HepG2 (cell line): ENCODE data around the gene MEPCE. TPM values are rescaled to one million over a fixed set of nuclear protein-coding genes. Genes with fewer than 3 reads are reported as not detected.

Experiments used
- ASH2L ChIP-seq: fragments of 300-600, 200-600 bp; sonication (generic); IDR thresholded peaks from 2 replicates; pipeline ENCODE4 v1.7.0; 2017; ENCODE audit warnings: low read depth, mild to moderate bottlenecking, moderate library complexity, mixed read lengths, low read length; ENCODE audit not compliant: insufficient read length
- IRF9 ChIP-seq: sonication (generic); formaldehyde crosslinking; IDR thresholded peaks from 2 replicates; pipeline ENCODE4 v1.8.0; 2022; ENCODE audit warnings: missing genetic modification reagents, mild to moderate bottlenecking, borderline replicate concordance
- LCORL ChIP-seq, 2 experiments: fragments of 450-650 bp in 1 of 2; sonication (generic) in 1 of 2; formaldehyde crosslinking in 1 of 2; IDR thresholded peaks; 2 replicates each; pipeline versions ENCODE4 v1.5.0 to v1.6.1; 2017 to 2020; ENCODE audit warnings: antibody characterized with exemption in 1 of 2, missing genetic modification reagents in 1 of 2
- NR1H2 ChIP-seq: sonication (generic); formaldehyde crosslinking; IDR thresholded peaks from 2 replicates; pipeline ENCODE4 v1.8.1; 2022; ENCODE audit warnings: low read depth, missing genetic modification reagents, borderline replicate concordance
- SNAPC4 ChIP-seq: sonication (generic); formaldehyde crosslinking; IDR thresholded peaks from 2 replicates; pipeline ENCODE4 v1.4.0; 2020; ENCODE audit warnings: mild to moderate bottlenecking, missing genetic modification reagents
- THAP11 ChIP-seq: IDR thresholded peaks from 2 replicates; pipeline ENCODE4 v1.6.1; 2016; ENCODE audit warnings: missing biosample characterization, missing genetic modification reagents
- ZBTB34 ChIP-seq: sonication (generic); formaldehyde crosslinking; IDR thresholded peaks from 2 replicates; pipeline ENCODE4 v1.8.0; 2022; ENCODE audit warnings: mild to moderate bottlenecking, missing genetic modification reagents
- ZFP36 ChIP-seq: fragments of 150-350 bp; IDR thresholded peaks from 2 replicates; pipeline ENCODE4 v1.6.1; 2018; ENCODE audit warnings: borderline replicate concordance, low read length, low read depth; ENCODE audit not compliant: partially characterized antibody
- ZNF207 ChIP-seq: fragments of 450-650 bp; IDR thresholded peaks from 2 replicates; pipeline ENCODE4 v1.6.1; 2016; ENCODE audit warnings: antibody characterized with exemption, borderline replicate concordance
- ZNF574 ChIP-seq: sonication (generic); formaldehyde crosslinking; IDR thresholded peaks from 2 replicates; pipeline ENCODE4 v1.4.0; 2020; ENCODE audit warnings: missing genetic modification reagents
- ZNF577 ChIP-seq: sonication (generic); formaldehyde crosslinking; IDR thresholded peaks from 2 replicates; pipeline ENCODE4 v1.4.0; 2020; ENCODE audit warnings: mild to moderate bottlenecking, low read depth, missing genetic modification reagents, borderline replicate concordance
- ZSCAN5A ChIP-seq: sonication (generic); formaldehyde crosslinking; IDR thresholded peaks from 2 replicates; pipeline ENCODE4 v1.8.0; 2022; ENCODE audit warnings: mild to moderate bottlenecking, missing genetic modification reagents, borderline replicate concordance
- polyA plus RNA-seq, 8 experiments: library from polyadenylated mRNA; depleted of rRNA in 3 of 8; stranded (reverse) in 7 of 8; unstranded in 1 of 8; fragments of >200 nt; fragmentation: Illumina TruSeq in 4 of 8; extraction: Trizol in 4 of 8; gene quantifications; 2 replicates each; pipeline versions ENCODE4 v1.2.1 to v1.2.3, GENCODE V29; 2011 to 2016; ENCODE audit warnings: low read depth in 4 of 8, missing spikeins in 1 of 8, mixed read lengths in 1 of 8; ENCODE audit not compliant: insufficient read depth in 1 of 8
- total RNA-seq, 5 experiments: library from RNA; depleted of rRNA; stranded (reverse); fragments of >200 nt; fragmentation: Illumina TruSeq; extraction: Trizol; gene quantifications; 2 replicates each; pipeline ENCODE4 v1.2.3, GENCODE V29; 2016; ENCODE audit warnings: low read depth in 1 of 5

MEPCE gene
- total and polyA plus RNA-seq, 2 of the 13 experiments (the other 11 are each of a cell fraction or from before 2014, with no cell fraction given) = 12.3 to 26.0 TPM

- 0 out of 2 replicates have a peak, but pooled peaks have one; percentile 58 for TF ChIP-seq ZSCAN5A (CRISPR knock-in tag)
- no peak for TF ChIP-seq ZFP36
- TF ChIP-seq ASH2L = no peak
- TF ChIP-seq NR1H2 (CRISPR knock-in tag) = no peak
- 0 out of 2 replicates have a peak, but pooled peaks have one; percentile 13 for TF ChIP-seq IRF9 (CRISPR knock-in tag)
- TF ChIP-seq SNAPC4 = peak; percentile 81; the same call in 1 of the 2 replicates
- TF ChIP-seq ZBTB34 (CRISPR knock-in tag) = no peak
- TF ChIP-seq ZNF207 = no peak
- TF ChIP-seq ZNF577 (CRISPR knock-in tag) = no peak
- TF ChIP-seq LCORL (IDR thresholded peaks at IDR 0.05) = no peak
- no peak for TF ChIP-seq LCORL (CRISPR knock-in tag; IDR thresholded peaks at IDR 0.05)
- TF ChIP-seq THAP11 (CRISPR knock-in tag) = no peak
- peak; percentile 29 for TF ChIP-seq ZNF574
Observed at GRCh38 chr7:100429637-100430492, at the start of gene MEPCE (continued).
